Heart left ventricle (tissue), 16 donors: ENCODE results near the gene RBM18. TPM values are rescaled to one million over a fixed set of nuclear protein-coding genes. Genes with fewer than 3 reads are reported as not detected.
A peak's percentile ranks its signal among the peaks of the same experiment; 100 is the strongest.

Experiments used
- ATAC-seq, 4 donors: fragments of 200-7000 bp; cut with Tn5 transposase; one replicate each; pipeline ENCODE4 v1.9.1; 2020 to 2022; ENCODE audit warnings: moderate library complexity in 4 of 4, mild to moderate bottlenecking in 3 of 4, moderate number of reproducible peaks in 1 of 4
- DNase-seq, 5 donors: peaks; one replicate each; pipeline ENCODE4 v3.0.0-alpha.2; 2020
- H3K27ac ChIP-seq, 12 donors: fragments of 200-600 bp; sonication (generic) in 4 of 12; one replicate each; pipeline versions ENCODE4 v1.5.0 to v1.8.0; 2016 to 2022; ENCODE audit warnings: mild to moderate bottlenecking in 2 of 12
- H3K27me3 ChIP-seq, 9 donors: fragments of 200-600 bp; sonication (generic) in 2 of 9; one replicate each; pipeline versions ENCODE4 v1.5.1 to v1.8.0; 2016 to 2022; ENCODE audit warnings: mild to moderate bottlenecking in 3 of 9
- H3K36me3 ChIP-seq, 9 donors: fragments of 200-600 bp; sonication (generic) in 2 of 9; one replicate each; pipeline versions ENCODE4 v1.5.0 to v1.8.0; 2018 to 2022; ENCODE audit warnings: mild to moderate bottlenecking in 2 of 9
- H3K4me1 ChIP-seq, 12 donors: fragments of 200-600 bp; sonication (generic) in 4 of 12; one replicate each; pipeline versions ENCODE4 v1.5.0 to v1.8.0; 2016 to 2022; ENCODE audit warnings: mild to moderate bottlenecking in 3 of 12
- H3K4me3 ChIP-seq, 12 donors: fragments of 200-600 bp; sonication (generic) in 4 of 12; one replicate each; pipeline versions ENCODE4 v1.5.0 to v1.8.0; 2017 to 2022; ENCODE audit warnings: mild to moderate bottlenecking in 9 of 12, moderate library complexity in 4 of 12
- H3K9me3 ChIP-seq, 12 donors: fragments of 200-600 bp; sonication (generic) in 4 of 12; one replicate each; pipeline versions ENCODE4 v1.5.0 to v1.8.0; 2016 to 2022; ENCODE audit warnings: mild to moderate bottlenecking in 1 of 12
- CTCF ChIP-seq, 12 donors: fragments of 200-600 bp; sonication (generic) in 4 of 12; IDR thresholded peaks; one replicate each; pipeline versions ENCODE4 v1.5.0 to v1.8.0; 2018 to 2022; ENCODE audit warnings: antibody characterized with exemption in 12 of 12, mild to moderate bottlenecking in 5 of 12
- POLR2A ChIP-seq, 2 donors: fragments of 450-650 bp; IDR thresholded peaks; one replicate each; pipeline ENCODE4 v1.6.1; 2017; ENCODE audit warnings: antibody characterized with exemption in 2 of 2, mild to moderate bottlenecking in 2 of 2, moderate library complexity in 2 of 2
- WGBS, 4 donors: extraction: QIAGEN DNeasy Blood & Tissue Kit in 2 of 4; methylation state at CpG; one replicate each; pipeline versions ENCODE4 v1.1.5 to v1.1.7; 2013 to 2018; 5-methylcytosine and 5-hydroxymethylcytosine counted together
- intact Hi-C, 10 donors: fragments of 100-400 bp; cut with DNase I; formaldehyde crosslinking; loops; one replicate each; pipeline versions ENCODE4 v1.11.1 to v1.14.2; 2022
- polyA plus RNA-seq, 2 donors: library from polyadenylated mRNA; stranded (reverse); fragments of 200-250 nt; gene quantifications; one replicate each; pipeline ENCODE4 v1.2.3, GENCODE V29; 2013
- total RNA-seq, 9 donors: library from RNA; depleted of rRNA in 2 of 9; stranded (reverse); fragments of >200 nt in 2 of 9; fragmentation: NEBNext Ultra II Directional in 3 of 9; extraction: Animal tissue kit (Norgen Biotek cat#: 25700) in 3 of 9; gene quantifications; one replicate each; pipeline versions ENCODE4 v1.1.0 to v1.2.4, GENCODE V29; 2016 to 2023
- donor health status: ischemic (EF 13 %, LVEDD 7.1; RV severe dilation, severe dysfunction).
- donor health status: healthy with polysubstance abuse.
- donor health status: DM: no; HTN: yes; CAD: no.
- donor health status: DM: no; HTN: no; CAD: no.
- donor health status: ischemic (EF 25% LVEDD 6.9; RV normal size, moderate dysfunction).
- donor health status: ischemic (EF 25% LVEDD 5.7; RV mildly dilated, moderate dysfunction).
- donor health status: healthy.
- donor health status: DM: yes; HTN: yes; CAD: no.
- donor health status: ischemic (EF 35%, LVEDD 5.7; RV mildly dilated, moderate dysfunction).
- donor health status: nonischemic (EF 11% LVEDD 7.7; RV severe dilation, severe dysfunction).
- donor health status: DM: yes; HTN: yes; CAD: no.
- donor health status: PGD.
- donor health status: ischemic (EF 29% LVEDD 5.4; RV normal size, mild dysfunction).
- donor health status: nonischemic (EF 23%, LVEDD 6.1; RV moderate dilation, normal function).

RBM18 gene
- total and polyA plus RNA-seq, 11 donors, result 7.9 to 49.0 (median 36.1) TPM

- TF ChIP-seq POLR2A (IDR thresholded peaks at IDR 0.05), result no peak
- TF ChIP-seq CTCF (IDR thresholded peaks at IDR 0.05), result no peak
- Histone ChIP-seq H3K9me3 (no peaks in the 10 kb centered on the region), H3K27ac (no peak overlapping the region), H3K4me3 (no peak overlapping the region), H3K4me1 (peaks cover 0 to 7% (median 0%) of the 10 kb centered on the region in 12 donors), H3K36me3 (no peaks in the 10 kb centered on the region), H3K27me3 (peaks cover 0 to 9% (median 0%) of the 10 kb centered on the region in 9 donors)
- intact Hi-C loops, result no loop called here
- peak in 1 of 5 donors; percentile 8 for DNase-seq
- ATAC-seq, result peak in 1 of 4 donors; percentile 6
- WGBS, 4 donors, result 94 to 100% (median 100%) methylated on average over 1 of the region's 1 CpG
Observed at GRCh38 chr9:122201641-122202040, 63.0 kb downstream of the RBM18 start.

GRCh38 chr9:122200960-122201595 lies 63.6 kb downstream of the RBM18 start:
- TF ChIP-seq POLR2A (IDR thresholded peaks at IDR 0.05) (no peak), CTCF (IDR thresholded peaks at IDR 0.05) (no peak)
- WGBS, 4 donors, result 71 to 77% (median 75%) methylated on average over 7 of the region's 7 CpGs
- ATAC-seq (peak in 1 of 4 donors; percentile 29), DNase-seq (peak in 1 of 5 donors; percentile 31)
- intact Hi-C loops, result no loop called here
- H3K27me3 ChIP-seq, result peaks cover 0 to 9% (median 0%) of the 10 kb centered on the region in 9 donors
- no peaks in the 10 kb centered on the region for H3K9me3 ChIP-seq
- H3K4me1 ChIP-seq, result peaks cover 0 to 7% (median 0%) of the 10 kb centered on the region in 12 donors
- H3K27ac ChIP-seq, result no peak overlapping the region
- H3K4me3 ChIP-seq, result no peak overlapping the region
- no peaks in the 10 kb centered on the region for H3K36me3 ChIP-seq

- H3K4me3 ChIP-seq, result no peak overlapping the region
- intact Hi-C loops, result no loop called here
Observed at GRCh38 chr9:122197882-122198281, 66.8 kb downstream of the RBM18 start.

More at GRCh38 chr9:122197882-122198281, 66.8 kb downstream of the RBM18 start:
- Histone ChIP-seq H3K27me3 (peaks cover 0 to 16% (median 0%) of the 10 kb centered on the region in 9 donors), H3K9me3 (no peaks in the 10 kb centered on the region), H3K4me1 (peaks cover 0 to 7% (median 0%) of the 10 kb centered on the region in 12 donors), H3K27ac (no peak overlapping the region), H3K36me3 (no peaks in the 10 kb centered on the region)
- TF ChIP-seq POLR2A (IDR thresholded peaks at IDR 0.05), result no peak
- TF ChIP-seq CTCF (IDR thresholded peaks at IDR 0.05), result no peak
- ATAC-seq (no peak), DNase-seq (no peak)
- WGBS, 4 donors, result 78 to 83% (median 80%) methylated on average over 4 of the region's 4 CpGs
